Thoracic aorta (tissue), 2 donors: ENCODE results near the gene TECPR2. TPM values are rescaled to one million over a fixed set of nuclear protein-coding genes. Genes with fewer than 3 reads are reported as not detected.
"Not testable (repeated sequence)": the region's sequence is repeated elsewhere in the genome, so short reads cannot be mapped to it uniquely, and the experiment has no call there.

Source experiments
- ATAC-seq: fragments of 150-250 bp; one replicate; pipeline ENCODE4 v1.8.0; 2017; ENCODE audit warnings: low read depth; ENCODE audit not compliant: insufficient number of reproducible peaks, low FRiP score
- DNase-seq: peaks from one replicate; pipeline ENCODE4 v3.0.0-alpha.2; 2020; ENCODE audit warnings: low spot score
- H3K27ac ChIP-seq, 2 donors: fragments of 200-600 bp; sonication (generic); 1 replicate in 1 of 2; 2 replicates in 1 of 2; pipeline ENCODE4 v1.5.1; 2016; ENCODE audit warnings: mild to moderate bottlenecking in 2 of 2, moderate library complexity in 2 of 2
- H3K27me3 ChIP-seq: fragments of 200-600 bp; sonication (generic); replicated peaks from 2 replicates; pipeline ENCODE4 v1.6.0; 2016; ENCODE audit warnings: mild to moderate bottlenecking; ENCODE audit not compliant: insufficient read depth
- H3K36me3 ChIP-seq: fragments of 200-600 bp; sonication (generic); one replicate; pipeline ENCODE4 v1.5.1; 2016
- H3K4me1 ChIP-seq, 2 donors: fragments of 200-600 bp; sonication (generic); 1 replicate in 1 of 2; 2 replicates in 1 of 2; pipeline versions ENCODE4 v1.5.1 to v1.6.0; 2016; ENCODE audit warnings: low read depth in 2 of 2, mild to moderate bottlenecking in 1 of 2; ENCODE audit not compliant: control insufficient read depth in 1 of 2
- H3K4me3 ChIP-seq: fragments of 200-600 bp; sonication (generic); 2 replicates; pipeline ENCODE4 v1.5.1; 2016; ENCODE audit warnings: mild to moderate bottlenecking
- H3K9me3 ChIP-seq: fragments of 200-600 bp; sonication (generic); 2 replicates; pipeline ENCODE4 v1.5.1; 2016
- CTCF ChIP-seq: fragments of 200-600 bp; sonication (generic); IDR thresholded peaks from one replicate; pipeline ENCODE4 v1.5.1; 2019; ENCODE audit warnings: antibody characterized with exemption
- total RNA-seq, 2 donors: library from RNA; depleted of rRNA; stranded (reverse); fragments of >200 nt; gene quantifications; one replicate each; pipeline versions ENCODE4 v1.1.0 to v1.2.3, GENCODE V29; 2016

The TECPR2 gene
- total RNA-seq, 2 donors from 2014 or later = 36.5 to 41.3 TPM

- H3K27me3 ChIP-seq = no peaks in the 10 kb centered on the region
- H3K4me1 ChIP-seq = peaks cover 0 to 6% of the 10 kb centered on the region in 2 donors
- no peak for ATAC-seq
- no peaks in the 10 kb centered on the region for H3K36me3 ChIP-seq
- DNase-seq = no peak
- peak overlapping the region; percentile 92 for H3K4me3 ChIP-seq
- no peak overlapping the region for H3K27ac ChIP-seq
- no peaks in the 10 kb centered on the region for H3K9me3 ChIP-seq
- no peak for TF ChIP-seq CTCF
These were observed 154.8 kb downstream of the TECPR2 start for GRCh38 chr14:102517392-102518062.

GRCh38 chr14:102518063-102518648 is 155.4 kb downstream of the TECPR2 start:
- DNase-seq (no peak), ATAC-seq (no peak)
- Histone ChIP-seq H3K27me3 (no peaks in the 10 kb centered on the region), H3K9me3 (no peaks in the 10 kb centered on the region), H3K4me1 (peaks cover 0 to 6% of the 10 kb centered on the region in 2 donors), H3K4me3 (no peak overlapping the region), H3K36me3 (no peaks in the 10 kb centered on the region), H3K27ac (no peak overlapping the region)
- TF ChIP-seq CTCF = no peak

GRCh38 chr14:102519709-102520108 is 157.0 kb downstream of the TECPR2 start:
- not testable (repeated sequence) for H3K4me3 ChIP-seq, ATAC-seq, H3K27ac ChIP-seq, H3K27me3 ChIP-seq, H3K36me3 ChIP-seq, DNase-seq, H3K9me3 ChIP-seq
- H3K4me1 ChIP-seq = peaks cover 3 to 14% of the 10 kb centered on the region in 2 donors

- Histone ChIP-seq H3K36me3 (no peaks in the 10 kb centered on the region), H3K4me1 (peaks cover 8 to 9% of the 10 kb centered on the region in 2 donors), H3K27ac (no peak overlapping the region), H3K9me3 (no peaks in the 10 kb centered on the region), H3K4me3 (no peak overlapping the region), H3K27me3 (no peaks in the 10 kb centered on the region)
- no peak for ATAC-seq
- DNase-seq = no peak
- TF ChIP-seq CTCF = no peak
These were observed 160.4 kb downstream of the TECPR2 start for GRCh38 chr14:102523200-102523568.

GRCh38 chr14:102523569-102524450 is 161.1 kb downstream of the TECPR2 start:
- peak; percentile 19 for ATAC-seq
- Histone ChIP-seq H3K4me3 (peak overlapping the region; percentile 76), H3K27ac (peak overlapping the region; percentile 13 to 60)

More at GRCh38 chr14:102523569-102524450, 161.1 kb downstream of the TECPR2 start:
- Histone ChIP-seq H3K9me3 (no peaks in the 10 kb centered on the region), H3K36me3 (no peaks in the 10 kb centered on the region), H3K27me3 (no peaks in the 10 kb centered on the region), H3K4me1 (peaks cover 8 to 9% of the 10 kb centered on the region in 2 donors)
- DNase-seq = no peak
- no peak for TF ChIP-seq CTCF
